Measurements from ENCODE around the gene IGFBP4.

DNA sequence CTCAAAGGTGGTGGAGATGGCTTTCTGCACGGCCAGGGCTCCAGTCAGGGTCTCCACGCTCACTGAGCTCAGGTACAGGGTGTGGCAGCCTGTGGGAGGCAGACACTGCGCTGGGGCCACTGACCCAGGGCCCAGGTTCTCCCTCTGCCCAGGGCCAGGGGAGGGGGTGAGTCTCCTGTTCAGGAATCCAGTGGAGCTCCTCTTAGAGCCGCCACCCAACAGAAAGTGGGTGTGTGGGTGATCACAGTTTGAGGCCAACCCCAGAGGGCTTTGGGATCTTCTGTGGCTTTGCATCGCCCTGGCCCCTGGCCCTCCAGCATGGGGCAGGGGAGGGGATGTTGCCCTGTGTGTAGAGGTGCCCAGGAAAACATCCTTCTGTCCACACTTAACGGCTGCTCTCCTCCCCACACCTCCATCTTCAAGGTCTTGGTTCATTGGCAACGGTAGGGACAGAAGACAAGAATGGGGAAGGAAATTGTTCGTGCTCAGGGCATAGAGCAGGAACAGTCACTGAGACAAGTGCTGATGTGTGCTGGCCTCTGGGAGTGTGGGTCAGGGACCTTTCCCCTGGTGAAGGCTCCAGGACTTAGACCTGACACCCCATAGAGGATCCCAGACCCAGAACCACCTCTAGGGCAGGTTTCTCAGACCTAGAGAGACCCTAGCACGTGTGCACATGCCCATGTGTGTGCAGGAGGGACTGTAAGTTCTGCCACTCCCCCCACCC is 36.7 kb downstream of the IGFBP4 start:
- TF ChIP-seq, protein P1, sequence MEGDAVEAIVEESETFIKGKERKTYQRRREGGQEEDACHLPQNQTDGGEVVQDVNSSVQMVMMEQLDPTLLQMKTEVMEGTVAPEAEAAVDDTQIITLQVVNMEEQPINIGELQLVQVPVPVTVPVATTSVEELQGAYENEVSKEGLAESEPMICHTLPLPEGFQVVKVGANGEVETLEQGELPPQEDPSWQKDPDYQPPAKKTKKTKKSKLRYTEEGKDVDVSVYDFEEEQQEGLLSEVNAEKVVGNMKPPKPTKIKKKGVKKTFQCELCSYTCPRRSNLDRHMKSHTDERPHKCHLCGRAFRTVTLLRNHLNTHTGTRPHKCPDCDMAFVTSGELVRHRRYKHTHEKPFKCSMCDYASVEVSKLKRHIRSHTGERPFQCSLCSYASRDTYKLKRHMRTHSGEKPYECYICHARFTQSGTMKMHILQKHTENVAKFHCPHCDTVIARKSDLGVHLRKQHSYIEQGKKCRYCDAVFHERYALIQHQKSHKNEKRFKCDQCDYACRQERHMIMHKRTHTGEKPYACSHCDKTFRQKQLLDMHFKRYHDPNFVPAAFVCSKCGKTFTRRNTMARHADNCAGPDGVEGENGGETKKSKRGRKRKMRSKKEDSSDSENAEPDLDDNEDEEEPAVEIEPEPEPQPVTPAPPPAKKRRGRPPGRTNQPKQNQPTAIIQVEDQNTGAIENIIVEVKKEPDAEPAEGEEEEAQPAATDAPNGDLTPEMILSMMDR (IDR thresholded peaks at IDR 0.05), result no peak
- no peak for TF ChIP-seq POLR2A (IDR thresholded peaks at IDR 0.05)

Measured in lower leg skin (tissue), 3 donors.